HTERT RPE-1 (cell line): ENCODE data around the gene VAV2.

ENCODE experiments used
- in situ Hi-C: fragments of 300-500 bp; cut with MboI; formaldehyde crosslinking; loops from 4 replicates; pipeline ENCODE4 v1.14.3; 2020; ENCODE audit warnings: low sequenced_read_pairs

The VAV2 gene

GRCh38 chr9:133953621-133953975 is 38.5 kb downstream of the VAV2 start:
- in situ Hi-C loops, result no loop called here

GRCh38 chr9:133952598-133953550 is 39.2 kb downstream of the VAV2 start:
- in situ Hi-C loops, result no loop called here

GRCh38 chr9:133951265-133951664 is 40.9 kb downstream of the VAV2 start:
- in situ Hi-C loops, result no loop called here

DNA sequence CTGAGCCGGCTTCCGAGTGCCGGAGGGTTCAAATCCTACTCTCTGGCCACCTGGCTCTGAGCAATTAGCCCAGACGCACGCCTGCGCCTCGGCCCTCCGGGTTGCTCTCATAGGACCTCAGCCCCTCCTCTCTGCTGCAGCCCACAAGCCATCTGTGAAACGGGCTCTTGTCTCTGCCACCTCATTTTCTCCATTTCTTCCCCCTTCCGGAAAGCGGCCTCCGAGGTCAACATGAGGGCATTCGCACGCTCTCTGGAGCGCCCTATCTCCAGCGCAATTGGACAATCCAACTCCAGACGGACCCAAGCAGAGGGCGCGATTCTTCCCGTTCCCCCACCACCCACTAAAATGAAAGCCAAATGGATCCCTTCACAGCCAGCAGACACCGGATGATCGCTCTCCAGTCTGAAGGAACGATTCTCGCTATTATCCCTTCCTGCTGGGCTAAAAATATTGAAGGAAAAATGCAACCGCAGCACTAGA is 41.5 kb downstream of the VAV2 start:
- in situ Hi-C loops, result no loop called here

DNA sequence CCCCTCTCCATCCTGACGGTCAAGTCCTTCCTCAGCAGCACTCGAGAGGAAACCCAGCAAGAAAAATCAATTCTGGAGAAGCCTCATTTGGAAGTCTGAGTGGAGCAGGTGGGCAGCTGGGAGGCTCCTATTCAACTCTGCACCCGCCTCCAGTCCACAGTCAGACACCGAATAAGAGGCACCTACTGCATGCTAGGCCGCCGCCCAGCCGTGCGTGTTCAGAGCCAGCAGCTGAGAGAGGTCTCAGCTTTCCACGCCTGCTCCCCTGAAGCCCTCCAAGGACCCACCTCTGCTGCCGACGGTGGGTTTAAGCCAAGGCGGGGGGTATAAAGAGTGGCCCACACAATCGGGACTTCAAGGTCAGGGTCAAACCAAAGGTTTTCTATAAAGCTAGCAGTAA is 41.9 kb downstream of the VAV2 start:
- in situ Hi-C loops, result no loop called here

DNA sequence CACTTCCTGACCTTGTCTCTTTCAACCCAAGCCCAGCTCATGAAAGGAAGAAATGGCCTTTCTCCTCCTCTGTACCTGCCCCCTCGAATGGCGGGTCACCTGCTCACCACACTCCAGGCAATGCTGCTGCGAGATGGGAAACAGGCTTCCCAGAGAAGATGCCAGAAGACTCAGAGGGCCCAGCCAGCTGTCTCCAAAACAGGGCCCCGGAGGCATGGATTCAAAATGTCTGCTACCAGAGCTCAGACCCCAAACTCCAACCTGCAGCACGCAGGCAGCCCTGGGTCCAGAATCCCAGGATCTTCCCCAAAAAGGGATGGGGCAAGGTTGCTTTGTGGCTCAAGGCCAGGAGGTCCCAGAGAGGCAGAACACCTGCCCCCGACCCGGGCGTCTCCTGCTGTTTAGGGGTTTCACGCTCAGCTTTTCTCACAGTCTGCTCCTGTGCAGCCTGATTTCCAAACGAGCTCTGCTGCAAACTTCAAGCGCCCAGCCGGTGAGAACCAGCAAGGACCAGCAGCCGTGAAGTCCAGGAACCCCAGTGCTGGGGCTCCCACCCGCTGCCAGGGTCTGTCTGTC is 42.5 kb downstream of the VAV2 start:
- in situ Hi-C loops, result no loop called here

DNA sequence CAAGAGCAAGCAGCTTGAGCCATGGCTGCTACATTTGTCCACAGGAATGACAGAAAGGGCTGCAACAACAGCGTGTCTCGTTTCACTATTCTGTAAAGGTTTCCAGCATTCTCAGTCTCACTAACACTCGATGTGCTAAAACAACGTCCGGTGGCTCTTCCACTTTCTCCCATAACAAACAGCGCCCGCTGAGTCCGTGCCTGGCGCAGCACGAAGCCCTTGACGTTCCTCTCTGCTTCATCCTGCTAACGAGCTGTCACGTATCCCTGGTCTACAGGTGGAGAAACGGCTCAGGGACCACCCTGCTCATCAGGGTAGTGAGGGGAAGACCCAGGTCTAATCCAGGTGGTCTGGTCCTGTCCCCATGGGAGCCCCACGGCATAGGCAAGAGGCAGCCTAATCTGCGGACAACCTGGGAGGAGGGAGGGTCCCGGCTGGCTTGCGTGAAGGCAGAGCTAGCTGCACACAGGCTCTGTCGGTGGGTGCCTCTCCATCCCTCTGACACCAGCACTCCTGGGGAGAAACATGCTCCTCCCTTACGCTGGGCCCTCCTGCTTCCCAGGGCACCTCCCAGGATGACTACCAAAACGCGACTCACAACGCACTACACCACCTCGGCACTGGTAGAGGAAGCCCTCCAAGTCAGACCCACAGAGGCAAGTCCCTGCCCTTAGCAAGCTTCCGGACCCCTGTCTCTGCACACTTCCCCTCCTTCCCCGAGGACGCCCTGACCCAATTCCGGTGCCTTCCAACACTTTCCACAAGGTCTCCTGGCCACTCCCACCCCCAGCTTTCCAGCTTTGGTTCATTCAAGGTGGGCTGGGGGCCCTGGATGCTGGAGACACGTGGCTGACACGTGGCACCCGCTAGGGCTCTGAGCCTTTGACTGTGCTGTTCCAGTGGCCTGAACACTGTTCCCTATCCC is 43.3 kb downstream of the VAV2 start:
- in situ Hi-C loops, result no loop called here

GRCh38 chr9:133948131-133948530 is 44.0 kb downstream of the VAV2 start:
- in situ Hi-C loops, result no loop called here

DNA sequence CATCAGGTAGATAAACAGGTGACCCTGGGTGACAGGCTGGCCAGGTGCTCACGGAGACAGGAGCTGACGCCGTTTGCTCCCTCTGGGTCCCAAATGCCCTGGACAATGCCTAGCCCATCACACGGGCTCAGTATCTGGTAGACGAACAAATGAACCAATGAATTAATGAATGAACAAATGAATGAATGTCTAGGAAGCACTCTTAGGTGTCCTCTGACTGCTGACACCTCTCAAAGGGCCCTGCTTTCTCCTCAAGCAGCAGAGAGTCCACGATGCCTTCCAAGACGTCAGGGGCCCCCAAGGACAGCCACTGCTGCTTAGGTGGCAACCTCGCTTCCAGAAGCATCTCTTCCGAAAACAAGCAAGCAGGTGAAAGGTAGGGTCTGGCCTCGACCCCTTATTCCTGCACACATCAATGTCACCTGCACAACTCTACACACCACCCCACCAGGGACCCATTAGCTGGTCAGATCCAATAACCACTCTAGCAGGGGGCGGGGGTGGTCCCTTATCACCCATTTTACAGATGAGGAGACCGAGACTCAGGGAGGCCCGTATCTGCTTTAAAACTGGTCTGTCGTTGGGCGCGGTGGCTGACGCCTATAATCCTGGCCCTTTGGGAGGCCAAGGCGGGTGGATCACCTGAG is 45.2 kb downstream of the VAV2 start:
- in situ Hi-C loops, result no loop called here

- in situ Hi-C loops, result no loop called here
Measured at GRCh38 chr9:133945977-133946753, 46.0 kb downstream of the VAV2 start.

GRCh38 chr9:133945314-133945975 is 46.7 kb downstream of the VAV2 start:
- in situ Hi-C loops, result no loop called here

- in situ Hi-C loops, result no loop called here
Measured at GRCh38 chr9:133944746-133945135, 47.4 kb downstream of the VAV2 start.

- in situ Hi-C loops, result no loop called here
Measured at GRCh38 chr9:133943781-133944745, 48.1 kb downstream of the VAV2 start.

GRCh38 chr9:133943036-133943780 is 48.9 kb downstream of the VAV2 start:
- in situ Hi-C loops, result no loop called here

GRCh38 chr9:133942206-133942975 is 49.7 kb downstream of the VAV2 start:
- in situ Hi-C loops, result no loop called here

GRCh38 chr9:133939845-133940244 is 52.3 kb downstream of the VAV2 start:
- in situ Hi-C loops, result no loop called here
